NCI-H345 (cell line): ENCODE results near the gene CKS2.
"Not testable (repeated sequence)": the region's sequence is repeated elsewhere in the genome, so short reads cannot be mapped to it uniquely, and the experiment has no call there.

Experiments
- DNase-seq: peaks from one replicate; lab custom pipeline; 2025; lab: John Stamatoyannopoulos, UW

CKS2 gene

GRCh38 chr9:89310475-89311345 lies at the start of gene CKS2:
Gene CKS2 (plus strand): TSS chr9:89311195. CDS start chr9:89311293, 98 bp downstream.
- DNase-seq = peak; percentile 99

GRCh38 chr9:89273528-89274279 lies 37.3 kb upstream of the CKS2 start:
- no peak for DNase-seq

- DNase-seq = no peak
These were observed 36.2 kb upstream of the CKS2 start for GRCh38 chr9:89274838-89275237.

- not testable (repeated sequence) for DNase-seq
These were observed 35.0 kb upstream of the CKS2 start for GRCh38 chr9:89276040-89276439.

- DNase-seq = no peak
These were observed 34.0 kb upstream of the CKS2 start for GRCh38 chr9:89277043-89277442.

GRCh38 chr9:89277454-89277853 lies 33.5 kb upstream of the CKS2 start:
- no peak for DNase-seq

GRCh38 chr9:89278551-89278950 lies 32.4 kb upstream of the CKS2 start:
- no peak for DNase-seq

GRCh38 chr9:89278997-89279739 lies 31.8 kb upstream of the CKS2 start:
- peak; percentile 26 for DNase-seq

GRCh38 chr9:89281106-89281505 lies 29.9 kb upstream of the CKS2 start:
- no peak for DNase-seq

GRCh38 chr9:89282248-89282968 lies 28.6 kb upstream of the CKS2 start:
- DNase-seq = not testable (repeated sequence)

GRCh38 chr9:89284076-89284475 lies 26.9 kb upstream of the CKS2 start:
- no peak for DNase-seq

- DNase-seq = no peak
These were observed 19.3 kb upstream of the CKS2 start for GRCh38 chr9:89291741-89292140.

GRCh38 chr9:89293014-89293413 lies 18.0 kb upstream of the CKS2 start:
- no peak for DNase-seq

- DNase-seq = no peak
These were observed 15.6 kb upstream of the CKS2 start for GRCh38 chr9:89295400-89295799.

GRCh38 chr9:89301996-89302395 lies 9.0 kb upstream of the CKS2 start:
- not testable (repeated sequence) for DNase-seq

GRCh38 chr9:89304020-89304833 lies 6.8 kb upstream of the CKS2 start:
- DNase-seq = no peak

GRCh38 chr9:89304834-89305188 lies 6.2 kb upstream of the CKS2 start:
- no peak for DNase-seq

GRCh38 chr9:89305868-89306267 lies 5.1 kb upstream of the CKS2 start:
- no peak for DNase-seq

- no peak for DNase-seq
These were observed 1.8 kb upstream of the CKS2 start for GRCh38 chr9:89309166-89309565.

GRCh38 chr9:89309608-89310474 lies 1.2 kb upstream of the CKS2 start:
- no peak for DNase-seq
